Neuronal stem cell (in vitro differentiated cells): ENCODE data around the gene OR52B6.
"Not testable (repeated sequence)": the region's sequence is repeated elsewhere in the genome, so short reads cannot be mapped to it uniquely, and the experiment has no call there.

Source experiments
- DNase-seq: peaks from one replicate; pipeline ENCODE4 v3.0.0-alpha.2; 2013; ENCODE audit warnings: low spot score
- H2AFZ ChIP-seq: one replicate; pipeline ENCODE4 v1.6.1; 2013; ENCODE audit warnings: mild to moderate bottlenecking, low read length, inconsistent platforms
- H2AK5ac ChIP-seq: 2 replicates; pipeline ENCODE4 v1.6.1; 2013; ENCODE audit warnings: low read depth, mild to moderate bottlenecking, inconsistent platforms, low read length, moderate library complexity, mixed read lengths
- H2BK120ac ChIP-seq: 2 replicates; pipeline ENCODE4 v1.6.1; 2013; ENCODE audit warnings: low read depth, mild to moderate bottlenecking, inconsistent platforms, low read length, moderate library complexity, mixed read lengths
- H2BK12ac ChIP-seq: one replicate; pipeline ENCODE4 v1.6.1; 2013; ENCODE audit warnings: low read length, inconsistent platforms
- H2BK15ac ChIP-seq: 2 replicates; pipeline ENCODE4 v1.6.1; 2013; ENCODE audit warnings: mild to moderate bottlenecking, low read length, inconsistent platforms, mixed read lengths
- H2BK5ac ChIP-seq: one replicate; pipeline ENCODE4 v1.6.1; 2013; ENCODE audit warnings: inconsistent platforms, mild to moderate bottlenecking, low read length, moderate library complexity
- H3K14ac ChIP-seq: one replicate; pipeline ENCODE4 v1.6.1; 2013; ENCODE audit warnings: low read length, inconsistent platforms
- H3K18ac ChIP-seq: 2 replicates; pipeline ENCODE4 v1.6.1; 2013; ENCODE audit warnings: low read length, inconsistent platforms
- H3K23ac ChIP-seq: 2 replicates; pipeline ENCODE4 v1.6.1; 2013; ENCODE audit warnings: low read depth, mild to moderate bottlenecking, mixed read lengths, low read length, inconsistent platforms; ENCODE audit not compliant: poor library complexity
- H3K27ac ChIP-seq: replicated peaks from 3 replicates; pipeline ENCODE4 v1.5.1; 2013; ENCODE audit warnings: low read length, inconsistent platforms
- H3K27me3 ChIP-seq, 3 experiments: 2 replicates each; pipeline ENCODE4 v1.6.1; 2013; ENCODE audit warnings: low read length in 3 of 3, mild to moderate bottlenecking in 2 of 3, inconsistent platforms in 1 of 3, low read depth in 1 of 3, mixed read lengths in 1 of 3, moderate library complexity in 1 of 3; ENCODE audit not compliant: control insufficient read depth in 3 of 3, insufficient read depth in 3 of 3
- H3K36me3 ChIP-seq, 2 donors: replicated peaks in 1 of 2; 2 replicates each; pipeline ENCODE4 v1.6.1; 2013; ENCODE audit warnings: low read length in 2 of 2; ENCODE audit not compliant: control insufficient read depth in 2 of 2, insufficient read depth in 2 of 2
- H3K4ac ChIP-seq: 2 replicates; pipeline ENCODE4 v1.6.1; 2013; ENCODE audit warnings: inconsistent platforms, mild to moderate bottlenecking, low read length, moderate library complexity
- H3K4me1 ChIP-seq, 2 donors: 1 replicate in 1 of 2; 2 replicates in 1 of 2; pipeline ENCODE4 v1.6.1; 2013; ENCODE audit warnings: low read length in 2 of 2, low read depth in 1 of 2; ENCODE audit not compliant: control insufficient read depth in 2 of 2, insufficient read depth in 1 of 2
- H3K4me2 ChIP-seq: one replicate; pipeline ENCODE4 v1.6.1; 2013; ENCODE audit warnings: mild to moderate bottlenecking, low read length, inconsistent platforms; ENCODE audit not compliant: insufficient read depth, poor library complexity, severe bottlenecking
- H3K4me3 ChIP-seq, 2 donors: 2 replicates each; pipeline ENCODE4 v1.5.1; 2013; ENCODE audit warnings: low read length in 2 of 2, mild to moderate bottlenecking in 2 of 2, inconsistent platforms in 1 of 2, moderate library complexity in 1 of 2
- H3K79me1 ChIP-seq: one replicate; pipeline ENCODE4 v1.6.1; 2013; ENCODE audit warnings: low read depth, mild to moderate bottlenecking, inconsistent platforms, low read length, moderate library complexity
- H3K9ac ChIP-seq: one replicate; pipeline ENCODE4 v1.6.1; 2013; ENCODE audit warnings: mild to moderate bottlenecking, low read depth, low read length, inconsistent platforms; ENCODE audit not compliant: poor library complexity
- H3K9me3 ChIP-seq, 2 donors: replicated peaks in 1 of 2; 2 replicates each; pipeline versions ENCODE3 to v1.6.1; 2013; ENCODE audit warnings: low read length in 2 of 2, mild to moderate bottlenecking in 2 of 2, inconsistent platforms in 1 of 2, low read depth in 1 of 2, mixed read lengths in 1 of 2, moderate library complexity in 1 of 2; ENCODE audit not compliant: control insufficient read depth in 2 of 2, insufficient read depth in 1 of 2
- H4K8ac ChIP-seq: one replicate; pipeline ENCODE4 v1.6.1; 2013; ENCODE audit warnings: low read depth, mild to moderate bottlenecking, inconsistent platforms, low read length, moderate library complexity
- H4K91ac ChIP-seq: one replicate; pipeline ENCODE4 v1.6.1; 2013; ENCODE audit warnings: low read length, low read depth, mild to moderate bottlenecking, inconsistent platforms; ENCODE audit not compliant: poor library complexity
- WGBS, 2 donors: extraction: QIAGEN DNeasy Blood & Tissue Kit; methylation state at CpG; one replicate each; pipeline ENCODE4 v1.1.7; 2013; ENCODE audit warnings: missing lambda C conversion rate in 2 of 2, mixed read lengths in 1 of 2; ENCODE audit not compliant: insufficient read length in 2 of 2, insufficient replicate concordance in 1 of 2; ENCODE audit errors: extremely low coverage in 2 of 2; 5-methylcytosine and 5-hydroxymethylcytosine counted together

Gene OR52B6

GRCh38 chr11:5581014-5581413 is 337 bp downstream of the OR52B6 start:
- Histone ChIP-seq H2BK5ac (no peak overlapping the region), H4K8ac (no peak overlapping the region), H2AFZ (no peak overlapping the region), H3K9ac (no peak overlapping the region), H3K4me2 (no peak overlapping the region), H3K4ac (no peak overlapping the region), H2BK120ac (no peak overlapping the region), H2BK12ac (no peak overlapping the region), H2BK15ac (no peak overlapping the region), H2AK5ac (no peak overlapping the region), H3K4me3 (peak overlapping the region in 1 of 2 donors; percentile 54), H3K9me3 (no peaks in the 10 kb centered on the region), H3K27me3 (peaks cover 0 to under 1% (median 0%) of the 10 kb centered on the region in 3 experiments), H3K4me1 (no peaks in the 10 kb centered on the region), H3K79me1 (no peaks in the 10 kb centered on the region), H3K14ac (peak overlapping the region; percentile 10), H3K36me3 (no peaks in the 10 kb centered on the region), H3K27ac (no peak overlapping the region), H4K91ac (no peak overlapping the region), H3K18ac (no peak overlapping the region), H3K23ac (no peak overlapping the region)
- DNase-seq: no peak
- WGBS, 2 donors: no CpG with 5 or more reads among the region's 4 CpGs

GRCh38 chr11:5584458-5584857 is 3.8 kb downstream of the OR52B6 start:
- WGBS, 2 donors: no CpG with 5 or more reads among the region's 5 CpGs
- not testable (repeated sequence) for H2BK12ac ChIP-seq, H3K9ac ChIP-seq, H2BK15ac ChIP-seq, H3K18ac ChIP-seq, H3K23ac ChIP-seq, H2BK120ac ChIP-seq, H3K4me1 ChIP-seq, H3K27me3 ChIP-seq, H3K9me3 ChIP-seq, H2BK5ac ChIP-seq, DNase-seq, H3K27ac ChIP-seq, H2AFZ ChIP-seq, H4K8ac ChIP-seq, H2AK5ac ChIP-seq, H4K91ac ChIP-seq, H3K4me2 ChIP-seq, H3K79me1 ChIP-seq, H3K4me3 ChIP-seq, H3K4ac ChIP-seq, H3K36me3 ChIP-seq, H3K14ac ChIP-seq

DNA sequence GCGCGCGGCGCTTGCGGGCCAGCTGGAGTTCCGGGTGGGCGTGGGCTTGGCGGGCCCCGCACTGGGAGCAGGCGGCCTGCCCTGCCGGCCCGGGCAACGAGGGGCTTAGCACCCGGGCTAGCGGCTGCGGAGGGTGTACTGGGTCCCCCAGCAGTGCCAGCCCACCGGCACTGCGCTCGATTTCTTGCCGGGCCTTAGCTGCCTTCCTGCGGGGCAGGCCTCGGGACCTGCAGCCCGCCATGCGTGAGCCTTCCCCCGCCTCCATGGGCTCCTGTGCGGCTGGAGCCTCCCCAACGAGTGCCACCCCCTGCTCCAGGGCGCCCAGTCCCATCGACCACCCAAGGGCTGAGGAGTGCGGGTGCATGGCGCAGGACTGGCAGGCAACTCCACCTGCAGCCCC is 9.2 kb downstream of the OR52B6 start:
- not testable (repeated sequence) for H2BK15ac ChIP-seq, H4K8ac ChIP-seq, H3K23ac ChIP-seq, H3K9me3 ChIP-seq, H2BK12ac ChIP-seq, H4K91ac ChIP-seq, H3K4ac ChIP-seq, H3K4me3 ChIP-seq, H3K36me3 ChIP-seq, H3K27me3 ChIP-seq, H2BK120ac ChIP-seq, H2AFZ ChIP-seq, H3K4me2 ChIP-seq, H2BK5ac ChIP-seq, H2AK5ac ChIP-seq, H3K79me1 ChIP-seq, H3K4me1 ChIP-seq, H3K14ac ChIP-seq, DNase-seq, H3K18ac ChIP-seq, H3K27ac ChIP-seq, H3K9ac ChIP-seq
- WGBS, 2 donors: no CpG with 5 or more reads among the region's 31 CpGs

DNA sequence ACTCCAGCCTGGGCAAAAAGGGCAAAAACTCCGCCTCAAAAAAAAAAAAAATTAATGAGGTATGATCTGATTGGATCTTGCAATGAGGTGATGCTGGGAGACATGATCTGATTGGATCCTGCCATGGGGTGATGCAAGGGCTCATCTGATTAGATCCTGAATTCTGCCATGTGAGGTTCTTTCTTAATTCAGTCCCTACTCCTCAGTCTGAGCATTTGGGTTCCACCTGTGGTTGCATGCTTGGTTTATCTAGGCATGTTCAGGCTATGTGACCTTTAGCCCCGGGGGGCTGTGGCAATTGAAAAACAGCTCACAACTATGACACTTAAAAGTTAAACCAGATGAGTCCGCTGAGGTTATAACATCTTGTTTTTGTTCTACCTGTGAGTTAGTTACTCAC is 10.9 kb downstream of the OR52B6 start:
- Histone ChIP-seq H3K79me1 (no peaks in the 10 kb centered on the region), H2BK120ac (no peak overlapping the region), H3K4me1 (peaks cover 0 to 2% of the 10 kb centered on the region in 2 donors), H2AFZ (no peak overlapping the region), H3K14ac (no peak overlapping the region), H2BK5ac (no peak overlapping the region), H2BK12ac (no peak overlapping the region), H3K4me3 (no peak overlapping the region), H3K27ac (no peak overlapping the region), H3K9ac (no peak overlapping the region), H3K27me3 (peaks cover 0 to under 1% (median 0%) of the 10 kb centered on the region in 3 experiments), H3K36me3 (no peaks in the 10 kb centered on the region), H3K18ac (no peak overlapping the region), H2AK5ac (no peak overlapping the region), H3K4ac (no peak overlapping the region), H3K4me2 (no peak overlapping the region), H4K8ac (no peak overlapping the region), H3K23ac (no peak overlapping the region), H3K9me3 (no peaks in the 10 kb centered on the region), H2BK15ac (no peak overlapping the region), H4K91ac (no peak overlapping the region)
- no CpG with 5 or more reads among the region's 3 CpGs for WGBS, 2 donors
- DNase-seq: no peak
